ENCODE data around the gene CLCNKB.
"Not testable (repeated sequence)": the region's sequence is repeated elsewhere in the genome, so short reads cannot be mapped to it uniquely, and the experiment has no call there.

CLCNKB gene

DNA sequence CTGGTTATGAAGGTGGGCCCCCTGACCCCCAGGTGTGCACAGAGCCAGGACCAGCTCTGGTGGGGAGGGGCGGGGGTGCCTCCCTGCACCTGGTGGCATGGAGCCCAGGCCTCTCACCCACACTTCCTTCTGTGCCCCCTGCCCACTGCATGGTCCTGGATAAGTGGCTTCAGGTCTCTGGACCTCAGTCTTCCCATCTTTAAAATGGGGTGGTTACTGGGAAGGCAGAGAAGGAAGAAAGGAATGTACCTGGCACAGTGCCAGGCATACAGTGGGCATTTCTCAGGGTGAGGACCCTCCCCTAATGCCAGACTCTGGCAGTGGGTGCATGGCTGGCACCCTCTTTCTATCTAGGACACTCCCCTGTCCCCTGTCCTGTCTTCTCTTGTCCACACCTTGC, 14.3 kb upstream of the CLCNKB start:
- DNase-seq (ENCODE audit: low read depth in 1 of 2, low spot score in 1 of 2) = no peak

GRCh38 chr1:16031551-16031950, 12.0 kb upstream of the CLCNKB start:
- no peak for DNase-seq (ENCODE audit: low read depth in 1 of 2, low spot score in 1 of 2)

DNA sequence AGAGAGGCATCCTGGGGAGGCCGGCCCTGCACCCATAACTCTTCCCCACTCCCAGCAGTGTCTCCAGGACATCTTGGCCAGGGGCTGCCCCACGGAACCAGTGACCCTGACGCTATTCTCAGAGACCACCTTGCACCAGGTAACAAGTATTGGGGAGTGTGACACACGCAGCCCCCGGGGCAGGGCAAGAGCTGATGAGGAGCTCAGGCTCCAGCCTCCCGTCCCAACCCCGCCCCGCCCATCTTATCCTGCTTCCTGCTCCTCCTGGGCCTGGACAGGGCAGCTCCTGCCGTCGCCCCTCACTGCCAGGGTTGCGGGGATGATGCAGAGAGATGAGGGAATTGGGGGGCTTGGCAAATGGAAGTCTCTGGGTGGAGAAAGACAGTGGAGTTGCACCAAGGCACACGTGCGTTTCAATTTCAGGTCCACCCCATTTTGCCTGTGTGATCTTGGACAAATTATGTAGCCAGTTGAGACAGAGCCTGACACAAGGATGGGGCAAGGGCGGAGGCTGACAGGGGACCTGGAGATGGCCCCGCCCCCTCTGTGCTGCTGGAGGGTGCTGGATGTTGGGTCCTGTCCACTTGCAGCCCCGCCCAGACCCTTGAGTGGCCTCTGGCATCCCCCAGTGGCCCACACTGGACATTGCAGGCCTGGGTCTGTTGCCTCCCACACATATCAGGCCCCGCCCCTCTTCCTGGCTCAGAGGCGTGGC, 11.0 kb upstream of the CLCNKB start:
- DNase-seq (ENCODE audit: low read depth in 1 of 2, low spot score in 1 of 2) = peak; percentile 18 to 41

DNA sequence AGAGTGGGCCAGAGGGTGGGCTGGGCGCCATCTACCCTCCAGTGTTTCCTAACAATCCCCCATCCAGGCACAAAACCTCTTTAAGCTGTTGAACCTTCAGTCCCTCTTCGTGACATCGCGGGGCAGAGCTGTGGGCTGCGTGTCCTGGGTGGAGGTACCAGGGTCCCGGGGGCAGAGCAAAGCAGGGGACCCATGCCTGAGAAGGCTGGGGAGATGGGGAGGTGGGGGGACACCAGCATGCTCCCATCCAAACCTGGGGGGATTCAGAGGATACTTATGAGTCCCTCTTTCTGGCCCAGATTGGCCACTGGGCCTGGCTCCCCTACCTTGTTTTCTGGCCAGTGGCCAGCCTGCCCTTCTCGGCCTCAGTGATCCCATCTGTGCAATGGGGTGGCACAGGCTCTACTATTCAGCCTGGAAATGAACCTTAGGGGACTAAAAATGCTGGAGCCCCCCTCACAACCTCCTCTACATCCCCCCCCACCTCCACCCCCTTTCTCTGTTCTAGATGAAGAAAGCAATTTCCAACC, 10.4 kb upstream of the CLCNKB start:
- DNase-seq (ENCODE audit: low read depth in 1 of 2, low spot score in 1 of 2) = not testable (repeated sequence)

DNA sequence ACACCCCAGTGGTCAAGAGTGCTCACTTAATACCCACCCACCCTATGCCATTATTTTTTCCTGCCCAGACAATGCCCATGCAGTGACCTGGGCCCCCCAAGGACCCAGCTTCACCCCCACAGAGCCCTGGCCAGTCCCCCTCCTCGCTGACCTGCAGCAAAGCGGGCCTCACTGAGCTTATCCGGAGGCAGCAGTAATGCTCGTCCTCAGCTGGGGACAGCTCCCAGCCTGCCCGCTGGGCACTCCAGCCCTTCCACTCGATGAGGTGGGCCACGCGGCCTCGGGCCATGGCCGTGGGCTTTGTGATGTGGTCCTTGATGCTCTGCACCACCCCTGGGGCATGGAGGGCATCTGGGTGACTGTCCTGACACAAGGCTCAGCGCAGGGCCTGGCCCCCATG, 7.1 kb upstream of the CLCNKB start:
- DNase-seq (ENCODE audit: low read depth in 1 of 2, low spot score in 1 of 2) = not testable (repeated sequence)

- DNase-seq (ENCODE audit: low read depth in 1 of 2, low spot score in 1 of 2) = no peak
Measured at GRCh38 chr1:16038620-16038912, 5.0 kb upstream of the CLCNKB start.

DNA sequence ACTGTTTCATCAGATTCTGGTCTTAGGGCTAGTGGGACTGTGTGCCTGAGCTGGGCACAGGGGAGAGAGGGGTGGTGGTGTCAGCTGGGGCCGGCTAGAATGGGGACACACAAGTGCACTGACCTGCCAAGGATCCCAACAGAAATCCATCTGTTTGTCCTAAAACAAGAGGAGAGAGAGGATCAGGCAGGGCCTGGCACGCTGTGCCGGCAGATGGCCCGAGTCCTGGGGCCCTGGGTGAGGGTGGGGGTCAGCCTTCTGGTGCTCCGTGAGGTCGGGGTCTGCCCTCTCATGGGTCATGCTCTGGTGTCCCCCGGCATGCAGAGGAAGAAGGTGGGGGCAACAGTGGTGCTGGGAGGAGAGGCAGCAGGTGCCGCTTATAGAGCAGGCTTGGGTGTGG, 3.7 kb upstream of the CLCNKB start:
- not testable (repeated sequence) for DNase-seq (ENCODE audit: low read depth in 1 of 2, low spot score in 1 of 2)

GRCh38 chr1:16041200-16041599, 2.4 kb upstream of the CLCNKB start:
- DNase-seq (ENCODE audit: low read depth in 1 of 2, low spot score in 1 of 2) = no peak

DNA sequence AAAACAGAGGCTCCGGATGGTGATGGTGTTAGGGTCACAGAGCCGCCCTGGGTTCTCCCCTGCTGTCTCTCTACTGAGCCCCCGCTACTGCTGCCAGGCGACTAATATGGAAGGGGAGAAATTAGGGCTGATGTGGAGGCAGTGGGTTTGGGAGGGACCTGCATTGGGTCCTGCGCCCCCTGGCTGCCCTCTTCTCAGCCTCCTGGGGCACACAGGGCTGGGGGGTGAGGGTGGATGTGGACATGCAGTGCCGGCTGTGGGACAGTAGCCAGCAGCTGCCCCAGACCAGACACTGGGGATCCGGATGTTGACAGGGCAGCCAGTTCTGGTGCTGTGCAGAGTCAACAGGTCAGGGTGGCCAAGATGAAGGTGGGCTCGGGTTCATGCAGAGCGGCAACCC, 1.5 kb upstream of the CLCNKB start:
- no peak for DNase-seq (ENCODE audit: low read depth in 1 of 2, low spot score in 1 of 2)

GRCh38 chr1:16042654-16043053, 928 bp upstream of the CLCNKB start:
- DNase-seq (ENCODE audit: low read depth in 1 of 2, low spot score in 1 of 2) = not testable (repeated sequence)

- DNase-seq (ENCODE audit: low read depth in 1 of 2, low spot score in 1 of 2) = no peak
Measured at GRCh38 chr1:16043950-16044349, 368 bp downstream of the CLCNKB start.

DNA sequence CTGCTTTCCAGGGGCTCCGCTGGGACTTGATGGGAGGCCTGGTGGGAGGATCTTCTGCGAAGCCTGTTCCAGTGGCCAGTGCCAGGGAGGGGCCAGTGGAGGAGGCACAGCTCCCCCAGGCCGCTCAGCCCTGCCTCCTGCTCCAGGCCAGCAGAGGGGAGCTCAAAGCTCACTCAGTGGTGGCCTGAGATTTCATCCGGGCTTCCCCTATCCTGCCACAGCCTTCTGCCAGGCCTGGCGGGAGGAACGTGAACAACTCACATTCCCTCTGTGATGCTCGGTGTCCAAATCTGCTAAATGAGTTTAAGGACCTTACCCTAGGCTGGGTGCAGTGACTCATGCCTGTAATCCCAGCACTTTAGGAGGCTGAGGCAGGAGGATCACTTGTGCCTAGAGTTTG, 3.3 kb downstream of the CLCNKB start:
- no peak for DNase-seq (ENCODE audit: low read depth in 1 of 2, low spot score in 1 of 2)

- no peak for DNase-seq (ENCODE audit: low read depth in 1 of 2, low spot score in 1 of 2)
Measured at GRCh38 chr1:16047791-16048475, 4.4 kb downstream of the CLCNKB start.

DNA sequence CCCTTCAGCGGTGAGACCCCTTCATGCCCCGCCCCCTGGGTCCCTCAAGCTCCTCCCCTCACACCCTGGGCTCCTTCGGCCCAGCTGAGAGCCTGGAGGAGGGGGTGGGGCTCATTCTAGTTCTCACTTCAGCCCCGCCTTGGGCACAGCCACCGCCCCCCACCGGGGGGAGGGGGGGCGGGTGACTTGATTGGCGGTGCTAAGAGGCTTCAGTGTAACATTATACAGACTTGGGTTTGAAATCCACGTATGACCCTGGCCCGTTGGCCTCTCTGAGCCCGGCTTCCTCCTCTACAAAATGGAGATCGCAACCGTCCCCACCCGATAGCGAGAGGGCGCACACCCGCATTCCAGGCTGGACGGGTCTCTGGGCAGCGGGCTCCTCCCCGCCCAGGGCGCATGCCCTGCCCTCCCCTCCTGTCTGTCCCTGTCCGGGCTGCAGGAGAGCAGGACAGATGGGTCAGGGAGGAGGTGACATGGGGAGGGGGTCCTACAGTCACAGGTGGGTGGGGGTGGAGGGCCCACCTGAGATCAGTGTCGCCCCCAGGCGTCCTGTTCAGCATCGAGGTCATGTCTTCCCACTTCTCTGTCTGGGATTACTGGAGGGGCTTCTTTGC, 5.1 kb downstream of the CLCNKB start:
- DNase-seq (ENCODE audit: low read depth in 1 of 2, low spot score in 1 of 2) = peak in 1 of 2 donors; percentile 13

DNA sequence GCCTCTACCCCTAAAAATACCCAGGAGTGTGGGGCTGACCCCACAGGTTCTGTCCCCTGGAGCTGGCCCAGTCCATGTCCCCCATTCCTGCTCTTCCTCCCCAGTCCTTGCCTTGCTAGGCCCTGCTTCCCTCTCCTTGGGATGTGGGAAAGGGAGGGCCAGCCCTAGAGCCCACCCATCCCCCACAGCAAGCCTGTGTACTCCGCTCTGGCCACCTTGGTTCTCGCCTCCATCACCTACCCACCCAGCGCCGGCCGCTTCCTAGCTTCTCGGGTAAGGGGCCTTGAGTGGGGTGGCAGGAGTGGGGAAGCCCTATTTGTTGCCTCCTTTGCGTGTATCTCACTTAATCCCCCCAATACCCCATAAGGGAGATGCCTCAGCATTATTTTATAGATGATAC, 6.7 kb downstream of the CLCNKB start:
- DNase-seq (ENCODE audit: low read depth in 1 of 2, low spot score in 1 of 2) = no peak

DNA sequence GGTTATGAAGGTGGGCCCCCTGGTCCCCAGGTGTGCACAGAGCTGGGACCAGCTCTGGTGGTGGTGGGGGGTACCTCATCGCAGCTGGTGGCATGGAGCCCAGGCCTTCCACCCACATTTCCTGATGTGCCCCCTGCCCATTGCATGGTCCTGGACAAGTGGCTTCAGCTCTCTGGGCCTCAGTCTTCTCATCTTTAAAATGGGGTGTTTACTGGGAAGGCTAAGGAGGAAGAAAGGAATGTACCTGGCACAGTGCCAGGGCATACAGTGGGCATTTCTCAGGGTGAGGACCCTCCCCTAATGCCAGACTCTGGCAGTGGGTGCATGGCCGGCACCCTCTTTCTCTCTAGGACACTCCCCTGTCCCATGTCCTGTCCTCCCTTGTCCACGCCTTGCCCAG, 7.5 kb downstream of the CLCNKB start:
- DNase-seq (ENCODE audit: low read depth in 1 of 2, low spot score in 1 of 2) = no peak

GRCh38 chr1:16051949-16052348, 8.4 kb downstream of the CLCNKB start:
- not testable (repeated sequence) for DNase-seq (ENCODE audit: low read depth in 1 of 2, low spot score in 1 of 2)

DNA sequence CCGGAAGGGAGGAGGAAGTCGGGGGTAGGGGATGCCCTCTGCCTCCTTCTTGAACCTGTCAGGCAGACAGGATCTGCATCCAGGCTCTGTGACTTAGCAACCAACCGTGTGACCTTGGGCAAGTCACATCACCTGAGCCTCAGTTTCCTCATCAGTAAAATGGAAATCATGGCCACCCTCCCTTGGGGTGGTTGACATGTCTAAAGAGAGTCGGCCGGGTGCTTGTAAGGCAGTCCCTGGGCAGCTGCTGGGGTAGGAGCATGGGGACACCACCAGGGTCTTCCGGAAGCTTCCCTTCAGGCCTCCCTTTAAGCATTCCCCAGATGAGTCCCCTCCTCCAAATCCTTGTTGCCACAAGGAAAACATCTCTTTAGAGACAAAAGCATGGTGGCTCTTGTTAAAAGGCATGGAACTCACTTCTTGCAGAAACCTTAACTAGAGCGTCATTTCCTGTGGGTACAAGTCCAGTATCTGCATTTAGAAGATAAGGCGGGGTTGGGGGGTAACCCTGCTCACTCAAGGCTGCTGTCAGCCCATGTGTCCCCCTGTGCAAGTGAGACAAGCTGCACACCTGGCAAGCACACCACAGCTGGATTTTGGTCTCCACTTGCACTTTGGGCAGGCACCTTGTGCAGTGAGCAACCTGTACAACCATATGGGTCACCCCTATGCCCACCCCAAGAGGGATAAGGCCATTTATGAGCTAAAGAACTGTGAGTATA, 10.4 kb downstream of the CLCNKB start:
- DNase-seq (ENCODE audit: low read depth in 1 of 2, low spot score in 1 of 2) = no peak

DNA sequence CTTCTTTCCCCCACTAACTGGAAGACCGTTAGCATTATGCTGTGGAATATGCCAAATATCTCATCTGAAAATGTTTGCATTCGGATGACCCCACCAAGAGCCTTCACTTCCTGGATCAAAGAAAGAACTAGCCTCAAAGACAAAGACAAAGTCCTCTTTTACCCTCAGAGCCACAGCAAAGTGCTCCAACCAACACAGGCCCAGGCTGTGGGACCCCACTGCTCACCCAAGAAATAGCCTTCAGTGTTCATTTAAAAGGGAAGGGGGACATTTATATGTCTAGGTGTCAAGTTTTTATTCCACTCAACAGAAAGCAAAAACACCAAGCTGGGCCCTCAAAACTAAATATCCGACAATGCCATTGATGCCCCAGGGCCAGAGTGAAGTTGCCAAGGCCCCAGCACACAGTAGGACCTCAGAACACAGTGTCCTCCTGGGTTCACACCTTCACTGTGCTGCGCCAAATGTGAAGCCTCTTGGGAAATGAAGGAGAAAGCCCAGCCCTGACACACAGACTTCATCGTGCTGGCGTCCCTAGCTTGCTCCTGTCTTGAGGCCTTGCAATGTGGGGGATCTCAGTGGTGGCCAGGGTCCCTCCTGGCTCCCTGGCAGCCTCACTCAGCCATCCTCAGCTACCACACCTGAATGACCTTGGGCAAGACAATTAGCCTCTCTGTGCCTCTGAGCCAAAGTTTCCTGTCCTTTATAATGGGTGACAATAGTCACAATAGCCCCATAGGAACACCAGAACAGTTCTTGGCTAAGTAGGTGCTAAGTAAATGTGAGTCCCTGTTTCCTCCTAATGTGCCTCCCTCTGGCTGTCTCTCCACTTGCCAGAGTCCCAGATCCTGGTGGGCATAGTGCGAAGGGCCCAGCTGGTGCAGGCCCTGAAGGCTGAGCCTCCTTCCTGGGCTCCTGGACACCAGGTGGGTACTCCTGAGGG, 11.3 kb downstream of the CLCNKB start:
- no peak for DNase-seq (ENCODE audit: low read depth in 1 of 2, low spot score in 1 of 2)
